Adrenal gland (tissue), 12 donors: ENCODE results near the gene UBE2G1. TPM values are rescaled to one million over a fixed set of nuclear protein-coding genes. Genes with fewer than 3 reads are reported as not detected.

Experiments
- DNase-seq, 7 donors: peaks; one replicate each; pipeline ENCODE4 v3.0.0-alpha.2; 2019 to 2020
- H3K27ac ChIP-seq, 5 donors: fragments of 200-600 bp; sonication (generic) in 4 of 5; 1 replicate in 3 of 5; 2 replicates in 2 of 5; pipeline versions ENCODE4 v1.5.1 to v1.8.0; 2016 to 2020; ENCODE audit warnings: mild to moderate bottlenecking in 1 of 5
- H3K27me3 ChIP-seq: fragments of 200-600 bp; 2 replicates; pipeline ENCODE4 v1.8.0; 2021
- H3K36me3 ChIP-seq, 2 donors: fragments of 200-600 bp; replicated peaks in 1 of 2; 1 replicate in 1 of 2; 2 replicates in 1 of 2; pipeline versions ENCODE4 v1.5.1 to v1.8.0; 2018 to 2022
- H3K4me1 ChIP-seq, 2 donors: fragments of 200-600 bp; replicated peaks in 1 of 2; 1 replicate in 1 of 2; 2 replicates in 1 of 2; pipeline versions ENCODE4 v1.5.1 to v1.8.0; 2018 to 2021
- H3K4me3 ChIP-seq, 4 donors: fragments of 200-600 bp; sonication (generic) in 3 of 4; one replicate each; pipeline ENCODE4 v1.5.1; 2016 to 2018
- H3K9me3 ChIP-seq, 3 donors: fragments of 200-600 bp; sonication (generic) in 1 of 3; replicated peaks in 1 of 3; 1 replicate in 2 of 3; 2 replicates in 1 of 3; pipeline versions ENCODE4 v1.5.1 to v1.8.0; 2016 to 2021
- POLR2A ChIP-seq, 2 donors: fragments of 450-650 bp; IDR thresholded peaks; one replicate each; pipeline ENCODE4 v1.6.1; 2017; ENCODE audit warnings: antibody characterized with exemption in 2 of 2, mild to moderate bottlenecking in 2 of 2, moderate library complexity in 1 of 2
- WGBS, 4 donors: extraction: QIAGEN DNeasy Blood & Tissue Kit in 2 of 4; methylation state at CpG; one replicate each; pipeline versions ENCODE4 v1.1.5 to v1.1.7; 2013 to 2017; 5-methylcytosine and 5-hydroxymethylcytosine counted together
- intact Hi-C, 2 donors: fragments of 100-400 bp; cut with DNase I; formaldehyde crosslinking; loops; one replicate each; pipeline versions ENCODE4 v1.14.1 to v1.15.0; 2022 to 2023
- polyA plus RNA-seq, 3 donors: library from polyadenylated mRNA; stranded (reverse); fragments of 200-250 nt in 2 of 3; fragments of 350-450 nt in 1 of 3; fragmentation: Illumina TruSeq in 1 of 3; extraction: RNeasy Lipid Tissue Mini Kit (QIAGEN cat#74804) in 1 of 3; gene quantifications; one replicate each; pipeline ENCODE4 v1.2.3, GENCODE V29; 2013 to 2014
- total RNA-seq, 9 donors: library from RNA; depleted of rRNA in 4 of 9; stranded (reverse); fragments of >200 nt in 4 of 9; fragments of 120-200 nt in 1 of 9; fragmentation: NEBNext Ultra II Directional in 1 of 9; extraction: Animal tissue kit (Norgen Biotek cat#: 25700) in 1 of 9; gene quantifications; one replicate each; pipeline versions ENCODE4 v1.1.0 to v1.2.4, GENCODE V29; 2013 to 2023
- TF ChIP-seq, protein P1 (sequence below), 6 experiments: fragments of 450-650 bp in 4 of 6; fragments of 200-600 bp in 2 of 6; sonication (generic) in 1 of 6; IDR thresholded peaks; 1 replicate in 5 of 6; 2 replicates in 1 of 6; pipeline versions ENCODE4 v1.5.1 to v1.8.0; 2016 to 2021; ENCODE audit warnings: antibody characterized with exemption in 6 of 6, mild to moderate bottlenecking in 2 of 6, moderate library complexity in 1 of 6
- donor health status: healthy with polysubstance abuse.
- donor health status: Bipolar disorder and iron deficiency.
- donor health status: DM: yes; HTN: yes; CAD: no.
- donor health status: DM: no; HTN: no; CAD: no.
- donor health status: DM: no; HTN: no; CAD: no.
- donor health status: DM: yes; HTN: yes; CAD: no.

The UBE2G1 gene
- total and polyA plus RNA-seq, 12 donors: 7.6 to 63.6 (median 54.7) TPM

DNA sequence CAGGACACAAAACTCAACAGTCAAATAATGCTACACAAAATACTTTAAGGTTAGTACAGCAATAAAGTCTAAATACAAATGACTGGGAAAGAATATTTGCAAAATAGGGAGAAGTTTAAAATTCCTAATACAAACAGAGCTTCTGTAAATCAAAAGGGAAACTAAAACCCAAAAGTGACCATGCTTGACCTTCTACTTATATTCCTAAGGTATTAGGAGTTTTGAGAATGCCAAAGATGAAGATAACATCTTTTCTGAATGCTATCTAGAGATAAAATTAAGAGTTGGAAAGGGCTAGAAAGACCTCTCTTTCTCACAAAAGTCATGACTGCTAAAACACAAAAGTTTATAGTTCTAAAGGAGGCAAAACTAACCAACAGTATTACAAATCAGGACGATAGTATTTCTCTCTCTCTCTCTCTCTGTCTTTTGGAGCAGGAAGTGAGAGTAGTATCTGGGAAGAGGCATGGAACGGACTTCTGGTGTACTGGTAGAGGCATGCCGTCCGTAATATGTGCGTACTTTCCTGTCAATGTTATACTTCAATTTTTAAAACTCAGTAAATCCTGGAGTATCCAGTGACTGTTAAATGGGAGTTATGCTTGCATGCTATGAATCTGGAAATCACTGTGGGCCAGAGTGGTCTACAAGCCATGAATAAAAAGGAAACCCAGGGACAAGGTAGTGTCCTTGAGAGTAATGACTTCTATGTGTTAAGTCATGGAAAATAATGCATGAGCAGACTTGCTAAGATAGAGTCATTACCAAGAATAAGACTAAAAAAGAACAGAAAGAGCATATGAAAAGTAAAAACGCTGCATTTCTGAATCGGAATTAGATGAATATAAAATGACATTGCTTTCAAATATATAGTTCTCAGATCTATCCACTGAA lies 53.0 kb downstream of the UBE2G1 start:
- peak overlapping the region in 1 of 4 donors; percentile 9 for H3K4me3 ChIP-seq

DNA sequence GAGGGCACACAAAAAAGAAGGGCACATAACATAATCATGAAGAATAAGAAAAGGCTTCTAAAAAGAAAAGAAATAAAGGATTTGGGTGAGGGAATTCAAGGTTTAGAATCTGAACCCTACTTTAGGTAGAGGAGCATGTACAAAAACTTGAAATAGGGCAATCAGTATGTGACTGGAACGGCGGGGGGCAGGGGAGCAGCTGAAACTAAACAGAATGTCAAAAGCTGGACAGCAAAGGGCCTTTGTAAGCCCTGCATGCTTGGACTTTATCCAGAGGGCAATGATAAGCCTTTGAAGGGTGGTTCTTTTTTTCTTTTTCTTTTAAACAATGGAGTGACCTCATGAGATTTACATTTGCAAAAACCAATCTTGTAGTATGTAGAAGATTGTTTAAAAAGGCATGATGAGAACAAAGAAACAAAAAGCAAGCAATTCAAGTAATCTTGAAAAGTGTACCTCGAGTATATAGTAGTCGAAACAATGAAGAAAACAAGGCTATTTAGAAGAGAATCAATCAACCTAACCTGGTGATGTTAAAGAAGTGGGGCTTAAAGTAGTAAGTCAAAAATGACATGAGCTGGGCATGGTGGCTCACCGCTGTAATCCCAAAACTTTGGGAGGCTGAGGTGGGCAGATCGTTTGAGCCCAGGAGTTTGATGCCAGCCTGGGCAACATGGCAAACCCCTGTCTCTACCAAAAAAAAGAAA lies 56.0 kb downstream of the UBE2G1 start:
- peak in 4 of 7 donors; percentile 30 to 53 (median 42) for DNase-seq
- WGBS, 4 donors: 64 to 71% (median 66%) methylated on average over 6 of the region's 6 CpGs
- Histone ChIP-seq H3K9me3 (no peaks in the 10 kb centered on the region), H3K27me3 (no peaks in the 10 kb centered on the region), H3K36me3 (peaks cover 0 to 8% of the 10 kb centered on the region in 2 donors), H3K4me1 (peaks cover 32 to 43% of the 10 kb centered on the region in 2 donors), H3K4me3 (no peak overlapping the region), H3K27ac (peak overlapping the region in 2 of 5 donors; percentile 4 to 12)
- TF ChIP-seq, protein P1, sequence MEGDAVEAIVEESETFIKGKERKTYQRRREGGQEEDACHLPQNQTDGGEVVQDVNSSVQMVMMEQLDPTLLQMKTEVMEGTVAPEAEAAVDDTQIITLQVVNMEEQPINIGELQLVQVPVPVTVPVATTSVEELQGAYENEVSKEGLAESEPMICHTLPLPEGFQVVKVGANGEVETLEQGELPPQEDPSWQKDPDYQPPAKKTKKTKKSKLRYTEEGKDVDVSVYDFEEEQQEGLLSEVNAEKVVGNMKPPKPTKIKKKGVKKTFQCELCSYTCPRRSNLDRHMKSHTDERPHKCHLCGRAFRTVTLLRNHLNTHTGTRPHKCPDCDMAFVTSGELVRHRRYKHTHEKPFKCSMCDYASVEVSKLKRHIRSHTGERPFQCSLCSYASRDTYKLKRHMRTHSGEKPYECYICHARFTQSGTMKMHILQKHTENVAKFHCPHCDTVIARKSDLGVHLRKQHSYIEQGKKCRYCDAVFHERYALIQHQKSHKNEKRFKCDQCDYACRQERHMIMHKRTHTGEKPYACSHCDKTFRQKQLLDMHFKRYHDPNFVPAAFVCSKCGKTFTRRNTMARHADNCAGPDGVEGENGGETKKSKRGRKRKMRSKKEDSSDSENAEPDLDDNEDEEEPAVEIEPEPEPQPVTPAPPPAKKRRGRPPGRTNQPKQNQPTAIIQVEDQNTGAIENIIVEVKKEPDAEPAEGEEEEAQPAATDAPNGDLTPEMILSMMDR (IDR thresholded peaks at IDR 0.05): no peak
- TF ChIP-seq POLR2A (IDR thresholded peaks at IDR 0.05): no peak
- intact Hi-C loops: no loop called here

More for the DNA sequence above, 53.0 kb downstream of the UBE2G1 start:
- WGBS, 4 donors: 27 to 40% (median 34%) methylated on average over 7 of the region's 7 CpGs
- TF ChIP-seq POLR2A (IDR thresholded peaks at IDR 0.05): no peak
- DNase-seq: no peak
- Histone ChIP-seq H3K27ac (peak overlapping the region in 4 of 5 donors; percentile 11 to 61 (median 34)), H3K9me3 (no peaks in the 10 kb centered on the region), H3K4me1 (peaks cover 41 to 58% of the 10 kb centered on the region in 2 donors), H3K36me3 (no peaks in the 10 kb centered on the region), H3K27me3 (no peaks in the 10 kb centered on the region)
- intact Hi-C loops: no loop called here

DNA sequence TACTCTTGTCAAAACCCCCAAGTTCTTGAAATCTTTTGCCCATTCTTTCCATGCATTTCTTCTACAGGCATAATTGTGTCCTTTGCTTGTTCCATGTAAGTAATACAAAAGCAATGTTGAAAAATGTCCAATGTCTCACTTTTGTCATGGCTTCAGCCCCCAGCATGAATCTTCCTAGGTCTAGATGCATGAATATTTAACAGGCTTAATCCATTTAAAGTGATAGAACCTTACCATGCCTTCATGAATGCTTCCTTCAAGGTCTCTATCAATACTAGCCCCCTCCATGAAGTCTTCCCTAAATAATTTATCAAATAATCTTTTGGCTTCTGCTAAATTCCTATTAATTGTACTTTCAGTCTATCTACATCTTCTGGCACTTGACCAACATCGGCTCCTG lies 56.6 kb downstream of the UBE2G1 start:
- DNase-seq: no peak
- intact Hi-C loops: loop anchor here (10.0 kb wide), 3 partner anchors 45 to 95 kb away; partner anchors contain the start of gene UBE2G1 (in 1 of the 2)
- H3K36me3 ChIP-seq: peaks cover 0 to 8% of the 10 kb centered on the region in 2 donors
- no peak overlapping the region for H3K4me3 ChIP-seq
- H3K27me3 ChIP-seq: no peaks in the 10 kb centered on the region
- WGBS, 4 donors: 19 to 38% (median 23%) methylated on average over 1 of the region's 1 CpG
- TF ChIP-seq, protein P1 (IDR thresholded peaks at IDR 0.05): no peak
- TF ChIP-seq POLR2A (IDR thresholded peaks at IDR 0.05): no peak
- H3K9me3 ChIP-seq: no peaks in the 10 kb centered on the region
- H3K4me1 ChIP-seq: peaks cover 32 to 41% of the 10 kb centered on the region in 2 donors
- peak overlapping the region in 1 of 5 donors; percentile 12 for H3K27ac ChIP-seq

DNA sequence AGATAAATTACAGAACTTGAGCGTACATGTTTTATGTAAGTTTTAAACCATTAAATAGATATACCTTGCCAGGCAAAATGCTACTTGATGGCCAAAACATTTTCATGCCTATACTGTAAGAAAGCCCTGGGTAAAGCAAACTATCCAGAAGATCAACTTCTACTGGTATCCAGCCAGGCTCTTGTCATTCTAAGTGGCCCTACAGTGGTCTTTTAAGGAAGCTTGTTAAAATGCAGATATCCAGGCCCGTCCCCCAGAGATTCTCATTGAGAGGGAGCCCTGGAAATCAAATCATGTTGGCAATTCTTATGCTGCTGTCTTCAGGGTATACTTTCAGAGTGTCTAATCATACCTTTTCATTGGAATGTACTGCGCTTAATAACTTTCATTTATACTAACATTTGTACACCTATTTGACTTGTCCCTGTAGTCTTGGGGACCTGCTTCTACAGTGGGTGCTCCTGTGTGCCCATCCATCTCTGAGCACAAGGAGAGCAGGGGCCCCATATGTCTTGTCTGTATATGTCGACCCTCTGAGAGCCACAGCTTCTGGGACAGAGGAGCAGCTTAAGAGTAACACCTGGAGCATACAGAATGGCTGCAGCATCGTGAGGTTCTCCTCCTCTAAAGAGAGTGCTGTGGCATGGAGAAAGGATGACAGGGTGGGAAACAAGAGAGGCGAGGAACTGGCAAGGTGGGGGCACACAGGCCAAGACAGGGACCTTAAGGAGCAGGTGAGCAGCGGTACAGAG lies 59.1 kb downstream of the UBE2G1 start:
- H3K9me3 ChIP-seq: no peaks in the 10 kb centered on the region
- intact Hi-C loops: loop anchor here (10.0 kb wide), 3 partner anchors 47 to 93 kb away; partner anchors contain the start of gene UBE2G1 (in 1 of the 2)
- DNase-seq: no peak
- H3K27ac ChIP-seq: no peak overlapping the region
- H3K4me1 ChIP-seq: peaks cover 17 to 18% of the 10 kb centered on the region in 2 donors
- TF ChIP-seq, protein P1 (IDR thresholded peaks at IDR 0.05): no peak
- no peak for TF ChIP-seq POLR2A (IDR thresholded peaks at IDR 0.05)
- 92 to 94% (median 93%) methylated on average over 7 of the region's 7 CpGs for WGBS, 4 donors
- peaks cover 0 to 8% of the 10 kb centered on the region in 2 donors for H3K36me3 ChIP-seq
- H3K27me3 ChIP-seq: no peaks in the 10 kb centered on the region
- no peak overlapping the region for H3K4me3 ChIP-seq
